Fibroblast of lung (primary cell): ENCODE measurements around the gene NSUN2. TPM values are rescaled to one million over a fixed set of nuclear protein-coding genes. Genes with fewer than 3 reads are reported as not detected.
A peak's percentile ranks its signal among the peaks of the same experiment; 100 is the strongest.

Experiments used
- DNase-seq, 2 donors: peaks; one replicate each; pipeline versions ENCODE4 v3.0.0 to v3.0.0-alpha.2; 2010; ENCODE audit warnings: low read depth in 2 of 2
- H2AFZ ChIP-seq: 2 replicates; pipeline ENCODE4 v1.5.1; 2012; ENCODE audit warnings: low read length, control low read depth, inconsistent platforms
- H3K27ac ChIP-seq: 2 replicates; pipeline ENCODE4 v1.5.1; 2011; ENCODE audit warnings: low read length, control low read depth; ENCODE audit not compliant: insufficient read depth
- H3K27me3 ChIP-seq: 2 replicates; pipeline ENCODE4 v1.5.1; 2011; ENCODE audit warnings: mild to moderate bottlenecking, low read length; ENCODE audit not compliant: control insufficient read depth, insufficient read depth
- H3K36me3 ChIP-seq: 2 replicates; pipeline ENCODE4 v1.5.1; 2011; ENCODE audit warnings: low read length; ENCODE audit not compliant: control insufficient read depth, insufficient read depth
- H3K4me1 ChIP-seq: 2 replicates; pipeline ENCODE4 v1.5.1; 2011; ENCODE audit warnings: low read length; ENCODE audit not compliant: control insufficient read depth, insufficient read depth; ENCODE audit errors: extremely low read depth
- H3K4me2 ChIP-seq: 2 replicates; pipeline ENCODE4 v1.5.1; 2011; ENCODE audit warnings: low read length, control low read depth; ENCODE audit not compliant: insufficient read depth; ENCODE audit errors: extremely low read depth
- H3K4me3 ChIP-seq, 4 experiments: fragments of 200-600 bp in 1 of 4; sonication (generic) in 1 of 4; replicated peaks in 1 of 4; 2 replicates each; pipeline ENCODE4 v1.5.1; 2011 to 2016; ENCODE audit warnings: low read length in 4 of 4, low read depth in 3 of 4, mild to moderate bottlenecking in 3 of 4, control low read depth in 2 of 4, inconsistent platforms in 1 of 4, mixed read lengths in 1 of 4; ENCODE audit not compliant: insufficient read depth in 1 of 4; ENCODE audit errors: control extremely low read depth in 1 of 4
- H3K79me2 ChIP-seq: 2 replicates; pipeline ENCODE4 v1.5.1; 2012; ENCODE audit warnings: mild to moderate bottlenecking, low read length, inconsistent platforms; ENCODE audit not compliant: control insufficient read depth, insufficient read depth
- H3K9ac ChIP-seq: 2 replicates; pipeline ENCODE4 v1.5.1; 2011; ENCODE audit warnings: mild to moderate bottlenecking, low read length, control low read depth; ENCODE audit not compliant: insufficient read depth
- H3K9me3 ChIP-seq: 2 replicates; pipeline ENCODE4 v1.5.1; 2012; ENCODE audit warnings: low read depth, low read length; ENCODE audit not compliant: control insufficient read depth, insufficient read depth
- H4K20me1 ChIP-seq: 2 replicates; pipeline ENCODE4 v1.5.1; 2011; ENCODE audit warnings: low read length; ENCODE audit not compliant: control insufficient read depth, insufficient read depth; ENCODE audit errors: extremely low read depth
- EZH2 ChIP-seq: IDR thresholded peaks from 2 replicates; pipeline ENCODE4 v1.5.1; 2012; ENCODE audit warnings: low read length, control low read depth, mild to moderate bottlenecking; ENCODE audit errors: missing control alignments
- polyA plus RNA-seq, 2 donors: library from polyadenylated mRNA; depleted of rRNA in 1 of 2; stranded (reverse) in 1 of 2; unstranded in 1 of 2; fragments of >200 nt; gene quantifications; 2 replicates each; pipeline ENCODE4 v1.2.1, GENCODE V29; 2011 to 2012; ENCODE audit warnings: missing spikeins in 1 of 2
- total RNA-seq: library from RNA; depleted of rRNA; stranded (reverse); fragments of >200 nt; gene quantifications from 2 replicates; pipeline ENCODE4 v1.2.1, GENCODE V29; 2014
- TF ChIP-seq, protein P1 (sequence below), 2 donors: IDR thresholded peaks in 1 of 2; conservative IDR thresholded peaks in 1 of 2; 1 replicate in 1 of 2; 2 replicates in 1 of 2; pipeline ENCODE4 v1.5.1; 2011 to 2012; ENCODE audit warnings: low read length in 2 of 2, control low read depth in 1 of 2, inconsistent platforms in 1 of 2, low read depth in 1 of 2, mild to moderate bottlenecking in 1 of 2

The NSUN2 gene
- total and polyA plus RNA-seq, 2 donors (not counting 1 experiment from before 2014, with no cell fraction given): 40.2 to 43.6 TPM

DNA sequence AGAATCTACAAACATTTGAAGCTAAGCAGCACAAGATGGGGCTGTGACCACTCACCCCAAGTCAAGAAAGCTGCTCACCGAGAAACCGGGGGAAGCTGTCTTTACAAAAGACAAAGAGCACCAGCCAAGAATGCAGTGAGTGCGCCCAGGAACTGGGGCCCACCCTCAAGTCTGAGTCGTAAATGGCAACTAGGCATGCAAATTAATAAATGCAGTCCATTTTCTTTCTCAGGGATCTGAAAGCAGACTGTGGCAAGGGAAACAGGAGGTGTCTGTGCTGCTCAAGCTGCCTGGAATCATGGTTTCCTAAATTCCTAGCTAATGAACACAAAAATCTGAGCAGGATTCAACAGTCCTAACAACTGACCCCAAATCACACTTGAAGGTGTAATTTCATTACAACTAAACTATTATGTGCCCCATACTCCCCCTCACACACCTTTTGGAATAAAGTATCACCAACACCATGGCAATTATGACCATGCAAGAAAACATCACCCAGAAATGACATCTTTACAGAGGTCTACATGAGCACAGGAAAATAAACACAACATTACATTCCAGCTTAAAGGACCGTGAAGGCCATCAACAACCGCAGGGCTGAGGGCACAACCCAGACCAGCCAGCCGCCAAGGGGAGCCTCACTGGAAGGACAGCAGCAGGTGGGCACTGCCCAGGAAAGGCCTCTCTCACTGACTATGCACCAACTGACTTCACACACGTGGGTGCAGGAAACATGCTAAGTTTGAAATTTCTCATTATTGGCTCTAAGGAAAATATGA, 17.6 kb downstream of the NSUN2 start:
- Histone ChIP-seq H3K9ac (no peak overlapping the region), H2AFZ (no peak overlapping the region), H3K9me3 (no peaks in the 10 kb centered on the region), H3K36me3 (peaks cover 22% of the 10 kb centered on the region), H3K4me3 (no peak overlapping the region), H3K27me3 (no peaks in the 10 kb centered on the region), H3K4me1 (no peaks in the 10 kb centered on the region), H3K27ac (no peak overlapping the region), H3K4me2 (no peak overlapping the region), H4K20me1 (no peaks in the 10 kb centered on the region), H3K79me2 (peaks cover 31% of the 10 kb centered on the region)
- peak in 1 of 2 donors; percentile 30 for DNase-seq
- TF ChIP-seq, protein P1, sequence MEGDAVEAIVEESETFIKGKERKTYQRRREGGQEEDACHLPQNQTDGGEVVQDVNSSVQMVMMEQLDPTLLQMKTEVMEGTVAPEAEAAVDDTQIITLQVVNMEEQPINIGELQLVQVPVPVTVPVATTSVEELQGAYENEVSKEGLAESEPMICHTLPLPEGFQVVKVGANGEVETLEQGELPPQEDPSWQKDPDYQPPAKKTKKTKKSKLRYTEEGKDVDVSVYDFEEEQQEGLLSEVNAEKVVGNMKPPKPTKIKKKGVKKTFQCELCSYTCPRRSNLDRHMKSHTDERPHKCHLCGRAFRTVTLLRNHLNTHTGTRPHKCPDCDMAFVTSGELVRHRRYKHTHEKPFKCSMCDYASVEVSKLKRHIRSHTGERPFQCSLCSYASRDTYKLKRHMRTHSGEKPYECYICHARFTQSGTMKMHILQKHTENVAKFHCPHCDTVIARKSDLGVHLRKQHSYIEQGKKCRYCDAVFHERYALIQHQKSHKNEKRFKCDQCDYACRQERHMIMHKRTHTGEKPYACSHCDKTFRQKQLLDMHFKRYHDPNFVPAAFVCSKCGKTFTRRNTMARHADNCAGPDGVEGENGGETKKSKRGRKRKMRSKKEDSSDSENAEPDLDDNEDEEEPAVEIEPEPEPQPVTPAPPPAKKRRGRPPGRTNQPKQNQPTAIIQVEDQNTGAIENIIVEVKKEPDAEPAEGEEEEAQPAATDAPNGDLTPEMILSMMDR (conservative IDR thresholded peaks at IDR 0.05 in 1 of 2, IDR thresholded peaks at IDR 0.05 in 1 of 2; ENCODE audit: low read depth in 1 of 2, low read length in 2 of 2): no peak
- TF ChIP-seq EZH2: no peak

- H3K4me1 ChIP-seq: no peaks in the 10 kb centered on the region
- no peak overlapping the region for H3K4me3 ChIP-seq
- no peaks in the 10 kb centered on the region for H4K20me1 ChIP-seq
- H3K27ac ChIP-seq: no peak overlapping the region
- no peak overlapping the region for H3K9ac ChIP-seq
- no peaks in the 10 kb centered on the region for H3K9me3 ChIP-seq
- H2AFZ ChIP-seq: no peak overlapping the region
- peaks cover 21% of the 10 kb centered on the region for H3K36me3 ChIP-seq
- H3K79me2 ChIP-seq: peaks cover 29% of the 10 kb centered on the region
- H3K4me2 ChIP-seq: no peak overlapping the region
- no peak for DNase-seq
- TF ChIP-seq, protein P1 (conservative IDR thresholded peaks at IDR 0.05 in 1 of 2, IDR thresholded peaks at IDR 0.05 in 1 of 2; ENCODE audit: low read depth in 1 of 2, low read length in 2 of 2): no peak
- TF ChIP-seq EZH2: no peak
- no peaks in the 10 kb centered on the region for H3K27me3 ChIP-seq
Observed at GRCh38 chr5:6611334-6612256, 21.2 kb downstream of the NSUN2 start.

DNA sequence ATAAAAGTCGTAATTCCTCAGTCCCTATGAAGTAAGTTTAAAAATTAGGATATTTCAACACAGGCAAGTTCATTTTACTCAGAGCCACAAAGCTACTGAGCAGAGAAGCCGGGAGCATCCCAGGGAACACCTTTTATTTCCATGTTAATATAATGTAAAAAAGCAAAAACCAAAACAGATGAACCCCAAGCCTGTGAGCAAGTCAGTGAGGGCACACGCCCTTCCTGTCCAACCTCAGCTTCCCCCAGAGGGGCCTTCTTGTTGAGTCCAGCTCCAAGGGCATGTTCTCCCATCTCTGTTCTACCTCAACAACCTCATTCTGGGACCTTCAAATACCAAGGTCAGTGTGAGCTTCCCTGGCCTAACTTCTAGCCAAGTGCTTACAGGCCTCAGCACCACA, 24.8 kb downstream of the NSUN2 start:
- H3K36me3 ChIP-seq: peaks cover 27% of the 10 kb centered on the region
- no peak for DNase-seq
- H4K20me1 ChIP-seq: no peaks in the 10 kb centered on the region
- H2AFZ ChIP-seq: no peak overlapping the region
- H3K4me2 ChIP-seq: no peak overlapping the region
- H3K27me3 ChIP-seq: no peaks in the 10 kb centered on the region
- H3K4me1 ChIP-seq: no peaks in the 10 kb centered on the region
- H3K9me3 ChIP-seq: no peaks in the 10 kb centered on the region
- H3K9ac ChIP-seq: no peak overlapping the region
- no peak overlapping the region for H3K4me3 ChIP-seq
- TF ChIP-seq, protein P1 (conservative IDR thresholded peaks at IDR 0.05 in 1 of 2, IDR thresholded peaks at IDR 0.05 in 1 of 2; ENCODE audit: low read depth in 1 of 2, low read length in 2 of 2): no peak
- no peak for TF ChIP-seq EZH2
- peaks cover 6% of the 10 kb centered on the region for H3K79me2 ChIP-seq
- no peak overlapping the region for H3K27ac ChIP-seq
